ENCODE data around the gene KIF3A.

The KIF3A gene

DNA sequence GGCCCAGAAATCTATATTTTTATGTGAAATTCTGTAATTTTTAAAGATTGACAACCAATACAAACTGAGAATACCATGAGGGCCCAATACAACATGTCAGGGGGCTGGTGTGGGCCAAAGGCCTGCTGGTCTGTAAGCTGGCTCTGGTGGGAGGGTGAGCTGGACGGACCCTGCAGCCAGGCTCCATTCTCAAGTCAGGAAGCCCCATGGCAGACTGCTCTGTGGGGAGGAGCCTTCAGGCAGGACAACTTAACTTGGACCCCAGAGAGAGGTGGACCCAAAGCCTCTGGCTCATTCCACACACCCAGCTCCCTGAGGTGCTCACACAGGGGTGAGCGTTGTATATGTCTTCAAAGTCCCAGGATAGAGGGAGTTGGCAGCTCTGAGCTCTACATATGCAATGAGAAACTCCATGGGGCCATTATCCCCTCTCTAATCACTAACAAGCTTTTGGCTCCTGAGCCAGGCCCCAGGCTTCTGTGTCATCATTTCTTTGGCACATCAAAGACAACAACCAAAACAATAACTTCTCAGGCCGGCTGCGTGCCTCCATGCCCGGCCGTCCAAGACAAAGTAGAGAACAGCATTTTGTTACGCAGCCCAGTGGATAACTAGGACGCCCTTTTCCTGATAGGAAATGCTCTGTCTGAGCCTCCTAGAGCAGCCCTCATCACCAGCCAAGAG is 33.3 kb upstream of the KIF3A start:
- DNase-seq (ENCODE audit: low spot score), result no peak

GRCh38 chr5:132768485-132768868 is 31.1 kb upstream of the KIF3A start:
- no peak for DNase-seq (ENCODE audit: low spot score)

- DNase-seq (ENCODE audit: low spot score), result no peak
These were observed 29.8 kb upstream of the KIF3A start for GRCh38 chr5:132767150-132767549.

DNA sequence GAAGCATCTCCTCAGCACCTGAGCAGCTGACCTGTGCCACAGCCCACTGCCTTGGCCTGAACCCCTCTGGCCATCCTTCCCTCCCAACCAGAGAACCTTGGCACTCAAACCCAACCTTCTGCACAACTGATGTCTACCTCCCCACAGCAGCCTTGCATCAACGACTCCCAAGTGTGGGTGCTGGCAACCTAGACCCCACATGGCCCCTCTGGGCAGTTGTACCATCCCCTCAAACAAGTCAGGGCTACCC is 29.4 kb upstream of the KIF3A start:
- DNase-seq (ENCODE audit: low spot score), result no peak

- DNase-seq (ENCODE audit: low spot score), result no peak
These were observed 28.9 kb upstream of the KIF3A start for GRCh38 chr5:132766020-132766805.

DNA sequence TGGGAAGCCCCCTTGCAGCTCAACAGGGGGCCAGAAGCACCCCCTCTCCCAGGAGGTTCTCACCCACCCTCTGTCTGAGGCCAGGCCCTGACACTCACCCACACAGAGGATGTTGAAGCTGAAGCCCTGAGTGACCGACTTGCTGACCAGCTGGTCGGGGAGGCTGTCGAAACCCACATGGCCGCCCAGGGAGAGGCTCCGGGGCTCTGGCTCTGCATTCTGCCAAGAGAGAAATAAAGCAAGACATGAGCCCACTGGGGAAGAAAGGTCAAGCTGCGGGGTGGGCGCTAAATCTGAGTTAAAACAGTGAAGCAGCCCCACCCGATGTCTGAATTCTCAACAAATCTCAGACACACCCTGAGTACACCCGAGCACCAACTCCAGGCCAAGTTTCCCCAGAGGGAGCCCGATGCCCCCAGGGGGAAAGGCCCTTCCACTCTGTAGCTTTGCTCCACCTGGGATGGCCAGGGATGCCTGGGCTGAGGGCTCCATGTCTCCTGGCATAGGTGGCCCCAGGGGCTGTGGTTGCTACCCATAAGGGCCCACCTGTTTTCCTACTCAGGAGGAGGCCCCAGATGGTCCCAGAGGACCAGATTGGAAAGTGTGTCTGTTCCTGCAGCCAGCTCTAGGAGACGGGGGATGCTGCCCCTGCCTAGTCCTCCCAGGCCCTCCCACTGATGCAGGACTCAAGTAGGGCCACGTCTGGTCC is 28.1 kb upstream of the KIF3A start:
- no peak for DNase-seq (ENCODE audit: low spot score)

- no peak for DNase-seq (ENCODE audit: low spot score)
These were observed 27.4 kb upstream of the KIF3A start for GRCh38 chr5:132764671-132765238.

- DNase-seq (ENCODE audit: low spot score), result no peak
These were observed 26.7 kb upstream of the KIF3A start for GRCh38 chr5:132764051-132764450.

- no peak for DNase-seq (ENCODE audit: low spot score)
These were observed 26.1 kb upstream of the KIF3A start for GRCh38 chr5:132763181-132764036.

GRCh38 chr5:132762246-132763000 is 25.1 kb upstream of the KIF3A start:
- DNase-seq (ENCODE audit: low spot score), result no peak

DNA sequence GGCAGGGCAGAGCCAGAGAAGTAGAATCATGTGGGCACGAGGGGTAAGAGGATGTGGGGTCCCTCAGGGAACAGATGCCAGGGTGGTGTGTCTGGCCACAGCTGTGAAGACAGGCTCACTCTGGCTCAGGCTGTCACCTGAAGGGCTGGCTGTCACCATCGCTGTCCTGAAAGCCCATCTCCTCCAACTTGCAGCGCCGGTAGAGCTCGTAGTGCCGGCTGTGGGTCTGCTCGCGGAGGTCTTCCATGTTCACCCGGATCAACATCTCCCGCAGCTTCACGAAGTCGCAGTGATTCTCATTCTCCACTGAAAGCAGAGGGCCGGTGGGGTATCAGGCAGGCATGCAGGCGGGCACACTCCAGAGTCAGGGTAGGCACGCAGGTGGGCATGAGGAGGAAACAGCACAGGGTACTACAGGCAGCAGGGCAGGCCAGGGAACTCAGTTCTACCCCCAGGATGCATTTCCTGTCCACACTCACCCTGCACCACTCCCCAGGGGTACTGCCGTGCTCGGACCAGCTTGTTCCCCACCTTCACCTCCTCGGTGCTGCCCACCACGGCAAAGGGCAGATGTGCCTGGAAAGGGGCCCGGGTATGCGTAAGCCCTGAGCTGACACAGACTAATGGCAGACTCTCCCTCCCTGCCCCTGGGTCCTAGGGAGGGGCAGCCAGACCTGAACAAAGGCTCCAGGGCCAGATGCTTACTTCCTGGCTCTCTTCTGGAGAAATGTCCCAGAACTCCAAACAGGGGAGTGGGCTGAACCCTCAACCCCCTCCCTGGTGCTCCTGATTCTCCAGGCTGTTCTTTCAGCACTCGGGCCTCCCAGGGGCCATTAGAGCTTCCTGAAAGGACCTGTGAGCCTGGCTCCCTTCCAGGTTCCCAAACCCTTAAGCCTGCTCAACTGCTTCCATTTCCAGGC is 24.2 kb upstream of the KIF3A start:
- no peak for DNase-seq (ENCODE audit: low spot score)

DNA sequence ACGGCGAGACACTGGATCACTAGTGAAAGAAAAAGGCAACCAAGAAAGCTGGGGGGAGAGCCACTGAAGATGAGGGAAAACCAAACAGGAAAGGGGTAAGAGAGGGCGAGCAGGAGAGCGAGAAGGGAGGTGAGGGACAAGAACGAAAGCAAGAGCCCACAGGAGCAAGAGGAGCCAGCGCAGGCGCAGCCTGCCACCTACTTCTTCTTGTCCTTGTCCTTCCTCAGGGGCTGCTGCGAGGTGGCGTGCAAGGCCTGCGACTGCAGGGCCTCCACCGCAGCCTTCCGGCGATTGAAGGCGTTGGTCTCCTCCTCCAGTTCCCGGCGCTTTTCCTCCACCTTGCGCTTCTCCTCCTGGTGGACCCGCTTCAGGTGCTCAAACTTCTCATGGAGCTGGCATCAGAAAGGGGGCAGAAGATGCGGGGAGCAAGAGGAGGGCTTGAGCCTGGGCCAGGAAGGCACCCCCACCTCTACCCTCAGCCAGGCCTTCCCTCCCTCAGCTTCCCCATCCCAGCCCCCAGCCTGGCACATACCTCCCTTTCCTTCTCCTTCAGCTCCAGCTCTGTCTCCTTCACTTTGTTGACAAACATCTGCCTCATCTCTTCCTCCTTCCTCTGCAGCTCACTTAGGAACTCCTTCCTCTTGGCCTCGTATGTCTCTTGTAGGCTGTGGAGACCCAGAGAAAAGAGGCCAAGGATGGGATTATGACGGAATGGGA is 23.4 kb upstream of the KIF3A start:
- DNase-seq (ENCODE audit: low spot score), result no peak

GRCh38 chr5:132760049-132760420 is 22.7 kb upstream of the KIF3A start:
- DNase-seq (ENCODE audit: low spot score), result no peak

DNA sequence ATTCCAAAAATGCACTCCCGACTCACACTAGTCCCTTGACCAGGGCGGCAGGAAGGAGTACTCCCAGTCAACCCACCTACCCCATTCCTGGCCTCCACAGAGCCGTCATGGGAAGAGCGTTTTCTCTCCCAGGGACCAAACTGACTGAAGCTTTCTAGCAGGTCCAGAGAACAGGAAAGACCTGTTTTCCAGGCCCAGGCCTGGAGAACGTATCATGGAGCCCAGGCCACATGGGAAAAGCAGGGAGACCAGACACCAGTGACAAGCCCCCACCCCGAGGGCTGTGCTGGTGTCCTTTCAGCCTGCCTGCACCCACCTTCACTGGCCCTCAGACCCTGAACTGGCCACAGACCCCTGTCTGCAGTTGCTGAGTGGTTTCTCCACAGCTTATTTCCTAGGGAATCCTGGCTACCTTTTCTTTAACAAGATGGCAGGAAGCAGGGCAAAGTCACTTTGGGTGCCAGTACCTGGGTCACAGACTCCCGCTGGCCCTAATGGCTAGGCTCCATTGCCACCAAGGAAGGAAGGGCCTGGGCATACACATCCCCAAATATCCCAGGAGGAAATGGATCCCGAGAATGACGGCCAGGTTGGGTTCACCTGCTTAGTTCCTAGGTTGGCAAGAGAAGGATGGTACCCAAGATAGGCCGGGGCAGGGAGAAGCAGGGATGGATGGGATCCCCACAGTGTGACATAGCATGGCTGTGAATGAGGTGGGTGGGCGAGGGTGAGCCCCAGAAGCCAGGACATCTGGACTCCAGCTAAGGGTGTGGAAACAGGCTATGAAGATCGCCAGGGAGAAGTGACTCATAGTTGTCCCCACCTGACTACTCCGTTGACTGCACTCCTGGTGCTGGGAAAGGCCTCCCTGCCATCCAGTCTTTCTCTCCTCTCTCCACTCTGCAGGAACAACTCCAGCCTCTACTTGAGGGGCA is 22.0 kb upstream of the KIF3A start:
- DNase-seq (ENCODE audit: low spot score), result no peak

DNA sequence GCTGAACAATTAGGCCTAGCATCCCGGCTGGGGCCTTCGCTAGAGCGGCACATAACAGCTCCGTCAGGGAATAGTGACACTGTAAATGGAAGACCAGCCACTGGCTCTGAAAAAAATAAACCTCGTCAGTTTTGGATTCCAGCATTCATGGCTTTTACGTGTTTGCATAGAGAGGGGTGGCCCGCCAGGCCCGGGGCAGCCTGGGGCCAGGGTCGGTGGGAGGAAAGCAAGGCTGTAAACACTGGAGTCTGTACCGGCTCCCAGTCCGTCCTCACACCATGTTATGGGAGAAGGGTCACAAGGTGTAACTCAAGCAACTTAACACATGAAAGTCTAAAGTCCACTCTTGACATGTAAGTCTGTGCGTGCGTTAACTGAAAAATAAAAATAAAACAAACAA is 21.1 kb upstream of the KIF3A start:
- DNase-seq (ENCODE audit: low spot score), result no peak

GRCh38 chr5:132756542-132756941 is 19.2 kb upstream of the KIF3A start:
- no peak for DNase-seq (ENCODE audit: low spot score)

DNA sequence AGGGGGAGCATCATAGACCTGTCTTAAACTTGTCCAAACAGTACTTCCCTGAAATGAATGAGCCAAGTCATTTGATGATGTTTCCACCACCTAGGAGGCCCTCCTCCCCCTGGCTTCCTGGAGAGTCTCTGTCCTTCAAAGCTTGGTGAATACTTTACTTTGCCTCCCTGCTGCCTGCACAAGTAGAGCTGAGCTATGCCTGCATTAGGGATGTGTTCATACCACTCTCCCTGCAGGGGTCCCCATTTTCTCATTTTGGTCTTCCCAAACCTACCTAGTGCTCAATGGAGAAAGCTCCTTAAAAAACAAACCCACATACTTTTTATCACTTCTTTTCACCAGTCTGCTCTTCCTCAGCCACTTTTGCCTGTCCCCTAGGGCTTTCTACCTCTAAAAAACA is 17.6 kb upstream of the KIF3A start:
- DNase-seq (ENCODE audit: low spot score), result peak; percentile 20

DNA sequence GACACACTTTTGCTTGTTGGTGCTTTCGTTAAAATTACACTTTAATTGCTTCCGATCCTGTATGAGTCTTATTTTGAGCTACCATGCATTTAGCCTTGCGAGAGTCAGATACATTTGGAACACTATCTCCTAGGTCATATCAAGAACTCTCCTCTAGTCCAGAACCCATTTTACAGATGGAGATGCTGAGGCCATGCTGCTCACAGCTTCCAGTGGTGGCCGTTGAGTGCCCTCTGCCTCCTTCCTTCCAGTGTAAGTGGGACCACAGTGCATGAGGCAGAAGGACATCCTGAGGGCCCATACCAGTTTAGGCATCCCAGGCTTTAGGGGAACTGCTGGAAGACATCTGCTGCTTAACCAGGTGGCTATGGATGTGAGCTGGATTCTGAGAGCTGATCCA is 16.8 kb upstream of the KIF3A start:
- DNase-seq (ENCODE audit: low spot score), result no peak
